Measurements from ENCODE around the gene IGHMBP2. TPM values are rescaled to one million over a fixed set of nuclear protein-coding genes. Genes with fewer than 3 reads are reported as not detected.
A peak's percentile ranks its signal among the peaks of the same experiment; 100 is the strongest.
"Not testable (repeated sequence)": the region's sequence is repeated elsewhere in the genome, so short reads cannot be mapped to it uniquely, and the experiment has no call there.

Gene IGHMBP2
- 5.8 and 13.5 TPM in 2 replicates for total RNA-seq

- DNase-seq (ENCODE audit: low read depth in 2 of 2), result peak; percentile 56 to 86
Measured at GRCh38 chr11:68903288-68904247, at the start of gene IGHMBP2, which contains the start of gene MRPL21. TSS of gene IGHMBP2 (plus strand) at chr11:68903891. CDS start at chr11:68903953, 62 bp downstream. TSS of gene MRPL21 (minus strand) at chr11:68903832. CDS start at chr11:68903810, 22 bp downstream.

DNA sequence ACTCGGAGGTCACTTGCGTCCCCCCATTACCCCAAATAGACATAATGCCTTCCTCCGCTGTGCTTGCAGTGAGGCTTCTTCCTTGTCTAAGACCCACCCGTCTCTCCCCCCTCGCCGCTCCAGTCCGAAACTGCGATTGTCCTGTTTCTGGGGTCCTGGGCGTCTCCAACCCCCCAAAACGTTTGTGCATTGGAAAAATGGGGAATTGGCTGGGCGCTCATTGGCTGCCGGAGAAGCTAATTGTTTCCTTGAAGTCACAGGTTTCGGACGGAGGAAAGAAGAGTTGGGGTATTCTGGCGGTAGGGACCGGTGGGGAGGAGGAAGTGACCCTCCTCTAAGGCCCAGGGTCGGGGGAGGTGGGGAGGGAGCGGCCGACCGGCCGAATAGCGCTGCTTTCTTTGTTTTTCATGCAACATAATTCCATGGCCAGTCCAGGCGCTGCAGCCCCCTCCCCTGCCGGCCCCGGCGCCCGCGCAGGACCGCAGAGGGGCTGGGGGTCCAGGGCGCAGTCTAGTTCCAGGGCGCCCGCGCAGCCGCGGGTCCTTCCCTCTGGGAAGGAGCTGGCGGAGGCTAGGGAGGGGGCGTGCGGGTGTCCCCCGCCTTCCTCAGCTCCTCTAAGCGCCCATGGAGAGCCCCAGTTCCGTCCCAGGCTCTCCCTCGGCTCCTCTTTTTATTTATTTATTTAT is 49.3 kb upstream of the IGHMBP2 start:
- no peak for DNase-seq (ENCODE audit: low read depth in 2 of 2)

- peak; percentile 68 to 86 for DNase-seq (ENCODE audit: low read depth in 2 of 2)
Measured at GRCh38 chr11:68855205-68855981, 48.3 kb upstream of the IGHMBP2 start.

DNA sequence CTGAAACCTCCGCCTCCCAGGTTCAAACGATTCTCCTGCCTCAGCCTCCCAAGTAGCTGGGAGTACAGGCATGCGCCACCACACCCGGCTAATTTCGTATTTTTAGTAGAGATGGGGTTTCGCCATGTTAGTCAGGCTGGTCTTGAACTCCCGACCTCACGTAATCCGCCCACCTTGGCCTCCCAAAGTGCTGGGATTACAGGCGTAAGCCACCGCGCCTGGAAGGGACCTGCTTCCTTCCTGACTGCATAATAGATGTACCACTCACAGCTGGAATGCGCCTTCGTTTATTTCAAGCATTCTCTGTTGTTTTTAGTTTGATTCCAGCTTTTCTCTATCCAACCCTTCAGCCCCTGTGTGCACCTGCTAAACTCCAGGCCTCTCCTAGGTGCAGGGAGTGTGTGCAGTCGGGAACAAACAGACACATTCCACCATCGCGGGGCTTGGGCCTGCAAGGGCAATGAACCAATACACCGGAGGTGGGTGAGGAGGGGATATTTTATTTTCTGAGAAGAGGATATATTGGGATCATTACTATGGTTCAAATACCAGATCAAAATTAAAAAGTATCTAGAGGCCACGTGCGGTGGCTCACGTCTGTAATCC is 47.2 kb upstream of the IGHMBP2 start:
- not testable (repeated sequence) for DNase-seq (ENCODE audit: low read depth in 2 of 2)

DNA sequence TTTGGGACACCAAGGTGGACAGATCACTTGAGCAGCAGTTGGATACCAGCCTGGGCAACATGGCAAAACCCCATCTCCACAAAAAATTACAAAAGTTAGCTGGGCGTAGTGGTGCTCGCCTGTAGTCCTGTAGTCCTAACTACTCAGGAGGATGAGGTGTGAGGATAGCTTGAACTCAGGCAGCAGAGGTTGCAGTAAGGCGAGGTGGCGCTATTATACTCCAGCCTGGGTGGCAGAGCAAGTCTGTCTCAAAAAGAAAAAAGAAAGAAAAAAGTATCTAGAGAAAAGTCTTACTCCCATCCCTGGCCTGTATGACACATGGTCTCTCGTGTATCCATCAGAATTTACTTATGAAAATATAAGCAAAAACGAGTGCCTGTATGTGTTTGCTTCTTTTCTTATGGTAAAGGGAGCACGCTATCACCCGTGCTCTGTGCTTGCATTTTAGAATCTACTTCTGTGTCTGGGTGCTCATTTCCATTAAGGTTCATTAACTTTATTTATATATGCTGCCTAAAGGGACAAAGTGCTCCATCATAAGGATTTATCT is 46.6 kb upstream of the IGHMBP2 start:
- DNase-seq (ENCODE audit: low read depth in 2 of 2), result no peak

GRCh38 chr11:68859123-68859522 is 44.6 kb upstream of the IGHMBP2 start:
- DNase-seq (ENCODE audit: low read depth in 2 of 2), result no peak

DNA sequence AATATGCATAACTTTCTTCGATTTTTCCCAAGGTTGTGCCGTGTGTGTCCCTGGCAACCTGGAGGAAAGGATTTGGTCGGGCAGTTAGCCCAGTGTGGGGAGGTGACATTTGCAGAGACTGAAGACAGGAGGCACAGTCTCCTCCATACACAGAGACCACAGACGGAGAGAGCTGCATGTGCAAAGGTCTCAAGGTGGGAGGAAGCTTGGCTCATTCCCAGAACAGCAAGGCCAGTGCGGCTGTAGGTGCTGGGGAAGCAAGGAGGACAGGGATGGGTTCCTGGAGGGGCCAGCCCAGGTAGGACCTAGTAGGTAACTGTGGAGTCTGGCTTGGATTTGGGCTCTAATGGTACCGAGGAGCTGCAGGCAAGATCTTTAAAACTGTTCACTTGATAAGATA is 41.3 kb upstream of the IGHMBP2 start:
- no peak for DNase-seq (ENCODE audit: low read depth in 2 of 2)

DNA sequence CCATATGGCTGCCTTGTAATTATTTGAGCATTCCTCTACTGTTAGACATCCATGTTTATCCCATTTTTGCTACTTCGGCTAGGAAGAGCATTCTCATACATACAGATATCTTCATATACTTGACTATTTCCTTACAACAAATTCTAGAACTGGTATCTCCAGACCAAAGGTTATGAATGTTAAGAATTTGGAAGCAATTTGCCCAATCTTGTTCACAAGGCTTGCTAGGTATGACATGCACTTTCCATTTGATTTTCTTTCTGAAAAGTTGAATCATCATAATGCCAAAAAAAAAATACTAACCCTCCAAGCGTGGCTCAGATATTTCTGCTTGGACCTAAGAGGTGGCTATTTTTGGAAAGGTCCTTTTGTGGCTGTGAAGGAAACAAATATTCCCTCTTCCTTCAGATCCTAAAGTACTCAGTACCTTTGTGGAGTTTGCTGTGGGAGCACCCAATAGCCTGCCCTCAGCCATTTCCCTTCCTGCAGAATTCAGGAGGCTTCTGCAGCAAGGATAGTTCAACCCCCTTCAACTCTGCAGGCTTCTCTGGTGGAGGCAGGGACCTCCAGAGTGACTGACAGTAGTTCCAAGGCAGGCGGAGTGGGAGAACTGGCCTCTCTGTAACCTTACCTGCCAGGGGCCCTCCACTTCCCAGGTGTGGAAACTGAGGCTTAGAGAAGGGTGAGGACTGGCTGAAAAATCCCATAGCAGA is 40.0 kb upstream of the IGHMBP2 start:
- DNase-seq (ENCODE audit: low read depth in 2 of 2), result no peak

GRCh38 chr11:68865241-68865640 is 38.5 kb upstream of the IGHMBP2 start:
- DNase-seq (ENCODE audit: low read depth in 2 of 2), result no peak

DNA sequence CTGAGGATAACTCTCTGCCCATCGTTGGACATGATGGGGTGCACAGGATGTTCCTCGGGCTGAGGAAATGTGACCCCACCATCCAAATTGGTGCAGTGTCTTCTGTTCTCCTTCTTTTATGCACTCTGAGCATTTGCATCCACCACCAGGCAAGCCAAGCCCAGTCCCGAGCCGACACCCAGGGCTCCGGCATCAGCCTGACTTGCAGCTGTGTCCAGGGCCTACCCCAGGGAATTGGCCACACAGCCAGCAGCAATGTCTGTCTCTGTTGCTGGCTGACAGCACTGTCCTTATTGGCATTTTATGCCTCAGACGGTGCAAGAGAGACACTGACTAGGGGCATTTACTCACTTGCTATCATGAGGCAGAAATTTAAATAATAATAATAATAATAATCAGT is 36.6 kb upstream of the IGHMBP2 start:
- no peak for DNase-seq (ENCODE audit: low read depth in 2 of 2)

DNA sequence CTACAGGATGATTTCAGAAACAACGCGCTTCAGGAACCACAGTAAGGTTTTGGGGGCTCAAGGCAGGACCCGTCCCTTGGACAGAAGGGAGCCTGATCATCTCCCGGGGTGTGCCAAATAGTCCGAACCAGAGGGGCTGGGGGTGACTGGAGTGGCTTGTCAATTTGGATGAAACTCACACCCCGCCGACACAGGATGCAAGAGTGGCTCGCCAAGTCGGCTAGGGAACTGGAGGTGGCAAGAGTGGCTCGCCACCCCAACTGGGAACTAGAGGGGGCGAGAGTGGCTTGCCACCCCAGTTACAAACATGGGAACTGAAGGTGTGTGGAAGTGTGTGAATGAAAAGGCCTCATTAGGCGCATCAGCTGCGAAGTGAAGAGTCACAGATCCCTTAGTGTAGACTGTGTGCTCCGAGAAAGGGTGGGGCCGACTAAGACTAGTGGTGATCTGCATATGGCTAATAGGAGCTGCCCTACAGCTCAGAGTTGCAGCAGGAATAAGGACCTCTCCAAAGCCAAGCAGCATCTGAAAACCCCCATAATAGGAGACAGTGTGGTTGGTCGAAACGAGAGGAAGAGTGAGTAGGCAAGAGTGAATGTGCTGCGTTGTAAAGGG is 35.4 kb upstream of the IGHMBP2 start:
- DNase-seq (ENCODE audit: low read depth in 2 of 2), result no peak

GRCh38 chr11:68870470-68870869 is 33.2 kb upstream of the IGHMBP2 start:
- peak in 1 of 2 donors; percentile 33 for DNase-seq (ENCODE audit: low read depth in 2 of 2)

DNA sequence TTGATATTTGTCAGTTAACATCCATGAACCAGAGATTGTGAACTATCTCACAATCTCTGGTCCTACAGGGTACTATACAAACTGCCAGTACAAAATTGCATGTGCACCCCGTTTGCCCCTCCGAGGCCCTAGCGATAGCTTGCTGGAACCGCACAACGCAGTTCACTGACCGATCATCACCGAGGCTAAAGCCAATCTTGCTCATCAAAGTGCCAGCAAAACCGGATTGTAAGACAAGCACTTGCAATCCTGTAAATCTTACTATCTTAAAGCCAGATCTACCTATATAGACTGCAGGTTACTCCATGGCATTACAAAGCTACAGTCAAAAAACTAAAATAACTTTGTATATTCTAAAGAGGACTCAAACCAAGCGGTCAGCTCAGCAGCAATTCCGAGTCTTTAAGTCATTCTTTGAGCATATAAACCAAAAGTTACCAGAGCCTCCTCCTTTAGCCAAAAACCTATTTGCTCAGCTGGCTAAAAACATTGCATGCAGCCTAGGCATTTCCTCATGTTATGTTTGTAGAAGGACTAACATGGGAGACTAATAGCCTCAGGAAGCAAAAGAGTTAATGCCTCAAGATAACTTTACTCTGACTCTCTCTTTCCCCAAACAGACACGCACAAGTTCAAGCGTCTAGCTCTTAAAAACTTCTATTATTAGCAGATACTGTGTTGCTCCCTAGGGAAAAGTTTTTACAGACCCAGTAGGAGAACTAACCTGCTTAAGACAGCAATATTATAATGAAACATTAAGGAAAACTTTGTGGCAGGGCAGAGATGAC is 31.3 kb upstream of the IGHMBP2 start:
- peak in 1 of 2 donors; percentile 76 for DNase-seq (ENCODE audit: low read depth in 2 of 2)

DNA sequence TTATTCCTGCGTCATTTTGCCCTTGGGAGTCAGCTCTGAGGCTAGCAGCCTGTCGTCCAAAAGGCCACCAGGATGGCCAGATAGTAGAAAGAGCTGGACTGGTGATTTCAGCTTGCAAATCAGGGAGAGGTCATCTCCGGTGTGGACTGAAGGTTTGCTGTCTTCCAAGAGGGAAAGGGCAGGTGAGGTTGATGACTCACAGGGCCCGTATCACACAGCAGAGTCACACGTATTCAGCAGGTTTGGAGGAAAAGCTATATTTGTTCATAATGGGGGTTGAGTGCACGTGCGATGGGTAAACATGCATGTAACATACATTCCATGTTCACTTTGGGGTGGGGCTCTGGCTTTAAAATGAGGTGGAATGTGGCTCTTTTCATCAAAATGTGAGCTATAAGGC is 25.7 kb upstream of the IGHMBP2 start:
- peak; percentile 46 to 59 for DNase-seq (ENCODE audit: low read depth in 2 of 2)

- DNase-seq (ENCODE audit: low read depth in 2 of 2), result no peak
Measured at GRCh38 chr11:68880851-68881250, 22.8 kb upstream of the IGHMBP2 start.

GRCh38 chr11:68881320-68881719 is 22.4 kb upstream of the IGHMBP2 start:
- no peak for DNase-seq (ENCODE audit: low read depth in 2 of 2)

GRCh38 chr11:68882391-68882790 is 21.3 kb upstream of the IGHMBP2 start:
- DNase-seq (ENCODE audit: low read depth in 2 of 2), result no peak

- DNase-seq (ENCODE audit: low read depth in 2 of 2), result not testable (repeated sequence)
Measured at GRCh38 chr11:68884827-68885226, 18.9 kb upstream of the IGHMBP2 start.

- DNase-seq (ENCODE audit: low read depth in 2 of 2), result peak in 1 of 2 donors; percentile 35
Measured at GRCh38 chr11:68889948-68890446, 13.7 kb upstream of the IGHMBP2 start.
